IPS DF 6.9 (cell line): ENCODE measurements around the gene PPFIA2.

ENCODE experiments used
- DNase-seq: peaks from one replicate; pipeline ENCODE4 v3.0.0-alpha.2; 2013; ENCODE audit warnings: low read depth, low spot score
- H3K27ac ChIP-seq: one replicate; pipeline ENCODE4 v1.5.1; 2013; ENCODE audit warnings: low read length, control low read depth
- H3K27me3 ChIP-seq: 2 replicates; pipeline ENCODE4 v1.6.1; 2013; ENCODE audit warnings: mild to moderate bottlenecking, low read length; ENCODE audit not compliant: control insufficient read depth, insufficient read depth
- H3K36me3 ChIP-seq: 2 replicates; pipeline ENCODE4 v1.6.1; 2013; ENCODE audit warnings: low read length; ENCODE audit not compliant: control insufficient read depth, insufficient read depth
- H3K4me1 ChIP-seq: 2 replicates; pipeline ENCODE4 v1.6.1; 2013; ENCODE audit warnings: low read length; ENCODE audit not compliant: control insufficient read depth, insufficient read depth
- H3K4me3 ChIP-seq: 2 replicates; pipeline ENCODE4 v1.5.1; 2013; ENCODE audit warnings: mild to moderate bottlenecking, low read length
- H3K9me3 ChIP-seq: 2 replicates; pipeline ENCODE4 v1.6.1; 2013; ENCODE audit warnings: low read length, inconsistent platforms; ENCODE audit not compliant: control insufficient read depth, insufficient read depth
- WGBS: extraction: QIAGEN DNeasy Blood & Tissue Kit; methylation state at CpG from one replicate; pipeline ENCODE4 v1.1.7; 2013; ENCODE audit warnings: mixed read lengths, missing lambda C conversion rate; ENCODE audit not compliant: insufficient read length, insufficient coverage; 5-methylcytosine and 5-hydroxymethylcytosine counted together

The PPFIA2 gene

GRCh38 chr12:81288651-81289050 is 470.5 kb downstream of the PPFIA2 start:
- no peak for DNase-seq
- no peaks in the 10 kb centered on the region for H3K4me1 ChIP-seq
- no peaks in the 10 kb centered on the region for H3K27me3 ChIP-seq
- H3K9me3 ChIP-seq = no peaks in the 10 kb centered on the region
- no peaks in the 10 kb centered on the region for H3K36me3 ChIP-seq
- no peak overlapping the region for H3K4me3 ChIP-seq
- no peak overlapping the region for H3K27ac ChIP-seq

GRCh38 chr12:81284137-81284536 is 475.0 kb downstream of the PPFIA2 start:
- no peak for DNase-seq
- Histone ChIP-seq H3K27me3 (no peaks in the 10 kb centered on the region), H3K27ac (no peak overlapping the region), H3K4me1 (no peaks in the 10 kb centered on the region), H3K9me3 (no peaks in the 10 kb centered on the region), H3K4me3 (no peak overlapping the region), H3K36me3 (no peaks in the 10 kb centered on the region)
- WGBS = no CpG with 5 or more reads among the region's 3 CpGs

DNA sequence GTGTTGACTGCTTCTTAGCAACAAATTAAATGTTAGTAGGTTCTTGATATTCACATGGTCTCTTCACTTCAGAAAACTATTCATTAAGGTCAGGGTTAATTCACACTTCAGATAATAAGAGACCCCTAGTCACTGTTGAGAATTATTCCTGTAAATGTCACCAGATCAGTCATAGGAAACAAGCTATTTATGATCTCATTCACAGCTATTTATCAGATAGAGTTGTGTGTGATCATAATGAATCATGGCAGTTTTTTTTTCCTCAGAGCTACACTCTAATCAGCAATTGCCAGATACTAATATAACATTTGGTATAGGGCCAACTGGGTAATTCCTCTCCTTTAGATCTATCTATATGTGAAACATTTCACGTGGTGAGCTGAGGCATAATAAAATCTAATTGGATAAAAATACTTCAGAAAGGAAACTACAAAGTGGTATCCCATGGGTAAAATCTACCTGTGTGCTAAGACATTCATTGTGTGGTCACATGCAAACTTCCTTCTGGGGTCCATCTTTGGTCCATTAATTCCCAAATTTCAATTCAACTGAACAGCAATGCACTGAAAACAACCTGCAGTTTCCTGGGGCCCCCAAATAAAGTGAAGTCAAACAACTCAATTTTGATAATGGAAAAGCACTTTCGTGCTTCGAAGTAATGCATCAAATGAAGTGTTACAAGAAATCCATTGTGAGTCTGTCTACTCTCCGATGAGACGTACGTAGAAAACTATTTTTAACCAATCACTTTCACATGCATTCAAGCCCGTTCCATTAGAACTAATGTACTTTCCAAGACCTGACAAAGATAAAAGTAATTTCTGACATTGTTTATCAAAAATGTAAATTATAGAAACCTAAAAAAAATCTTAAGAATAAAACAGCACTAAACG is 484.3 kb downstream of the PPFIA2 start:
- no peak overlapping the region for H3K27ac ChIP-seq
- DNase-seq = no peak

GRCh38 chr12:81270385-81270784 is 488.8 kb downstream of the PPFIA2 start:
- Histone ChIP-seq H3K4me3 (no peak overlapping the region), H3K27me3 (no peaks in the 10 kb centered on the region), H3K36me3 (no peaks in the 10 kb centered on the region), H3K27ac (no peak overlapping the region), H3K4me1 (no peaks in the 10 kb centered on the region), H3K9me3 (no peaks in the 10 kb centered on the region)
- no CpG with 5 or more reads among the region's 5 CpGs for WGBS
- no peak for DNase-seq

More for the DNA sequence above, 484.3 kb downstream of the PPFIA2 start:
- H3K27me3 ChIP-seq = no peaks in the 10 kb centered on the region
- H3K4me1 ChIP-seq = no peaks in the 10 kb centered on the region
- no peak overlapping the region for H3K4me3 ChIP-seq
- whole genome bisulfite sequencing = no CpG with 5 or more reads among the region's 8 CpGs
- no peaks in the 10 kb centered on the region for H3K36me3 ChIP-seq
- no peaks in the 10 kb centered on the region for H3K9me3 ChIP-seq

- no CpG with 5 or more reads among the region's 2 CpGs for WGBS
- no peak overlapping the region for H3K4me3 ChIP-seq
- no peak for DNase-seq
- no peaks in the 10 kb centered on the region for H3K36me3 ChIP-seq
- no peaks in the 10 kb centered on the region for H3K27me3 ChIP-seq
- H3K9me3 ChIP-seq = no peaks in the 10 kb centered on the region
- no peaks in the 10 kb centered on the region for H3K4me1 ChIP-seq
- no peak overlapping the region for H3K27ac ChIP-seq
These were observed 496.1 kb downstream of the PPFIA2 start for GRCh38 chr12:81263072-81263471.

DNA sequence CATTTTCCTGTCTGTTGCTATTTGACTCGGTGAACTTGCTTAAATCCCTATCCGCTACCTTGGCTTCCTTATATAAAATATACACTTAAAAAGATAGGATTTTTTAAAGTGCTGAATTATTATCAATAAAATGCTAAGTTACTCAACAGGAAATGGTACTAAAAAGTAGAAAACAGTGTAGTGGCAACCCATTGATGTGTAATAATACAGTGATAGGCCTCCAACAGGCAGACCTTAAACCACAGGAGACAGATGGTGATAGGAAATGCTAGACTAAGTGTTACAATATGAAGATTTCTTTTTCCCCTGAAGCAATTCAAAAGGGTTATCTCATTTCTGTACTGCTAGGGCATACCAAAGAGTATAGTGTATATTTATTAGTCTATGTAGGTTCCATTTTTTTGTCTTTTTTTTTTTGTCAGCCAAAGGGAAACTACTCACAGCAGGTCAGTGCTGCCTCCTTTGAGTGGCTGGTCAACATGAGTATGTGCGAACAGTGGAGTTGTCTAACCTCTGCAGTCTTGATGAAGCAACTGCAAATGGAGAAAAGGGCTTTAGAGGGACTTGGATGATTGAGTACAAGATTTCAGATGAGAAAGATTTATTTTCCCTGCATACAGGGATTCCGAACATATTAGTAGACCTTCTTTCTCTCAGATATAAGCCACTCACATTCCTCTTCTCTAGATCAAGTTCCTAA is 497.5 kb downstream of the PPFIA2 start:
- WGBS = no CpG with 5 or more reads among the region's 4 CpGs
- Histone ChIP-seq H3K27ac (no peak overlapping the region), H3K9me3 (no peaks in the 10 kb centered on the region), H3K36me3 (no peaks in the 10 kb centered on the region), H3K4me3 (no peak overlapping the region), H3K4me1 (no peaks in the 10 kb centered on the region; the same call in 1 of the 2 replicates), H3K27me3 (no peaks in the 10 kb centered on the region)
- no peak for DNase-seq

DNA sequence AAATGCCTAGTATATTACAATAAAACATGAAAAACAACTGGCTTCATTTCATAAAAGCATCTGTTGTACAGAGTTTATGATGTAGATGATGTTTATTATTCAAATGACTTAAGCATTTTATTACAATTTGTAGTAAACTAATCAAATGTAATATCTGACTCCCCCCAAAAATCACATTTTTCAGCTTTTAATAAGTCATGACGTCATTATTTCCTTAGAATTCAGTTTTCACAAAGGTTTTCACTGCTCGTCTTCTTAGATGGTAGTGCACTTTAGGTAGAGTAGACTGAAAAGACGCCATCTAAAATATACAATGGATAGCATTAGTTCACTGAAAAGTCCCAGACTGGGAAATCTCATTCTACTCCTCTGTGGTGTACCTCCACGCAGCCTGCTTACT is 499.8 kb downstream of the PPFIA2 start:
- H3K4me3 ChIP-seq = no peak overlapping the region
- no peak for DNase-seq
- no peaks in the 10 kb centered on the region for H3K36me3 ChIP-seq
- WGBS = no CpG with 5 or more reads among the region's 4 CpGs
- peaks cover 3% of the 10 kb centered on the region; the same call in 1 of the 2 replicates for H3K4me1 ChIP-seq
- no peaks in the 10 kb centered on the region for H3K27me3 ChIP-seq
- no peak overlapping the region for H3K27ac ChIP-seq
- no peaks in the 10 kb centered on the region for H3K9me3 ChIP-seq

DNA sequence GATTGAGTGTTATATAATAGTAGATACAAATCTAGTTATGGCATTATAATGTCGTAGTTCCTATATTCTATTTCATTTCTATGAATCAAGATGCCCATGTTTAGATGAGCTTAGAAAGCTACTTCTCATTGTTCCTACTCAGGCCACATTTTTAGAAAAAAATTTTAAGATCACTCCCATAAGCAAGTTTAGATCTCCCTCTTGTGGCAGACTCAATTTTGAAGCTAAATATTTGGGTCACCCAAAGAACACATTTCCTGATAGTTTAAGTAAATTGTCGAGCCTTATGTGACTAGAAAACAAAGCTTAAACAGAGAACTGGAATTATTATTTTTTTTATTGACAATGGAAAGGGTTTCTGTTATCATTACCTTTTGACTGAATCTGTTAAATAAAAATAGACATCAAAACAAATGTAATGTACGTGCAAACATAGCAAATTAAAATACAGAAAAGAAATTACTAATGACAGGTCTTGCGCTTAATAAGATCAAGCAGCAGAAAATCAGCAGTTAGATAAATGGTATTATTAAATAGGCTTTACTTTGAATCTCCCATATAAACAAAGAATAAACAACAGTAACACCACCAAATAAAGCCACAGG is 501.1 kb downstream of the PPFIA2 start:
- Histone ChIP-seq H3K36me3 (no peaks in the 10 kb centered on the region), H3K4me1 (peaks cover 3% of the 10 kb centered on the region; the same call in 1 of the 2 replicates), H3K9me3 (no peaks in the 10 kb centered on the region), H3K4me3 (no peak overlapping the region), H3K27me3 (no peaks in the 10 kb centered on the region), H3K27ac (no peak overlapping the region)
- DNase-seq = no peak
- WGBS = no CpG with 5 or more reads among the region's 4 CpGs

GRCh38 chr12:81255947-81256346 is 503.2 kb downstream of the PPFIA2 start:
- H3K27ac ChIP-seq = no peak overlapping the region
- DNase-seq = no peak
- WGBS = no CpG with 5 or more reads among the region's 2 CpGs

DNA sequence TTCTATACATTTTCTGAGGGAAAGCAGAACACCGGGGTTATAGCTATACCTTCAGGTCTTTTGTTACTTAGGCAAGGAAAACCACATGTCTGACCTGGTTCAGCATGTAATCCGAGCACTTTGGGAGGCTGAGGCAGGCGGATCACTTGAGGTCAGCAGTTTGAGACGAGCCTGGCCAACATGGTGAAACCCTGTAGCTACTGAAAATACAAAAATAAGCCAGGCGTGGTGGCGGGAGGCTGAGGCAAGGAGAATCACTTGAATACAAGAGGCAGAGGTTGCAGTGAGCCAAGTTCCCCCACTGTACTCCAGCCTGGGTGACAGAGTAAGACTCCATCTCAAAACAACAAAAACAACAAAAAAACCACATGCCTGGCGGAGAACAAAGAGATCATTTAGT is 503.7 kb downstream of the PPFIA2 start:
- Histone ChIP-seq H3K27ac (no peak overlapping the region), H3K4me1 (peaks cover 3% of the 10 kb centered on the region; the same call in 1 of the 2 replicates)
- DNase-seq = no peak

More at GRCh38 chr12:81255947-81256346, 503.2 kb downstream of the PPFIA2 start:
- H3K4me3 ChIP-seq = no peak overlapping the region
- no peaks in the 10 kb centered on the region for H3K36me3 ChIP-seq
- H3K9me3 ChIP-seq = no peaks in the 10 kb centered on the region
- H3K4me1 ChIP-seq = peaks cover 3% of the 10 kb centered on the region; the same call in 1 of the 2 replicates
- no peaks in the 10 kb centered on the region for H3K27me3 ChIP-seq

More for the DNA sequence above, 503.7 kb downstream of the PPFIA2 start:
- no peaks in the 10 kb centered on the region for H3K36me3 ChIP-seq
- no peaks in the 10 kb centered on the region for H3K27me3 ChIP-seq
- WGBS = no CpG with 5 or more reads among the region's 7 CpGs
- no peak overlapping the region for H3K4me3 ChIP-seq
- no peaks in the 10 kb centered on the region for H3K9me3 ChIP-seq
